Inferior parietal cortex (tissue), 1 donor: ENCODE results near the gene NRP1.

ENCODE experiments used
- DNase-seq: peaks from one replicate; pipeline ENCODE4 v3.0.0-alpha.2; 2016; ENCODE audit errors: extremely low spot score

The NRP1 gene

DNA sequence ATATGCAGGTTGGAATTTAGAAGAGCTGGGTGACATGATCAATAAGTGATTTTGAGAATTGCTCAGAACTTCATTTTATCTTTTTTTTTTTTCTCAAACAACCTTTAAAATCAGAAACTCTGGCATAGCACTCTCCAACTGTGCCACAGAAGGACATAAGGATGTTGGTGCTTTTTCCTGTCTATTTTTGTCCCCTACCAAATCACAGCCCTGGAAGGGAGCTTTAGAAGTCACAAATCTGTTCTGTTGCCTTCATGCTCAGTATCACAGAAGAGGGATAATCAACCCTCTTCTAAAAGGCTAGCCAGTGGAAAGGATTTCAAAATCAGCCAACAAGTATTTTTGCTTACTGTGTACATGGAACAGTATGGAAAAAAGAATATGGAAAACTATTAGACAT is 14.8 kb upstream of the NRP1 start:
- DNase-seq, result no peak

DNA sequence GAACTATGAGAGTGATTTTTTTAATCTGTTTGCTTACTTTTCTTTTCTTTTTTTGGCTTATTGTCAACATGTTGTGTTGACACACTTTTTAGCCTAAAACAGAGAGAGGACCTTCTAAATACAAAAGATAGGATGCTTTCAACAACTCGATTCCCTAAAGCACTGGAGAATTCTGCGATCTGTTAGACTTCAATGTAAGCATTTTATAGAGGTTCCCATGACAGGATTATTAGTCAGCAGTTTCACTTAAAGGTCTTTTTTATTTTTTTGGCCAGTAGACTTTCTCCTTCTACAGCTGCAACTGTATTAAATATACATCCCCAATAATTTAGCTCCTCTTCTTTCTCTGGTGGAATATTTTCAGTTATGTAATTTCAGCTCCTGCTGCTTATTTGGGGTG is 12.7 kb upstream of the NRP1 start:
- DNase-seq, result no peak

DNA sequence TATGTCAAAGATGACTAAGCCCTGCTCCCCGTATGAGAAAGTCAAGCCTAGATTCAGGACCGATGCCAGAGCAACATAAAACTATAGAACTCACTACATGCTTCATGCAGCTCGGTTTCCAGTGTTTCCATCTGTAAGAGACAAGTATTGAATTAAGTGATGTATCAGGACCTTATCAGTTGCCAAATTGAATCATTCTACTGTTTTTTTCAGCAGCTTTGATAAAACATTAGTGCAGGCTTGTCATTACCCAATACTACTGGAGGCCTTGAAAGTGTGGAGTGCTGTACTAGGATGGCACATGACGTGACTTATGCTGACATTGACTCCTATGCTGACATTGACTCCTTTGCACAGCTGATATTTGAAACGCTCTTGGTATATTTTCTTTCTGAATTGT is 10.8 kb upstream of the NRP1 start:
- DNase-seq, result no peak

DNA sequence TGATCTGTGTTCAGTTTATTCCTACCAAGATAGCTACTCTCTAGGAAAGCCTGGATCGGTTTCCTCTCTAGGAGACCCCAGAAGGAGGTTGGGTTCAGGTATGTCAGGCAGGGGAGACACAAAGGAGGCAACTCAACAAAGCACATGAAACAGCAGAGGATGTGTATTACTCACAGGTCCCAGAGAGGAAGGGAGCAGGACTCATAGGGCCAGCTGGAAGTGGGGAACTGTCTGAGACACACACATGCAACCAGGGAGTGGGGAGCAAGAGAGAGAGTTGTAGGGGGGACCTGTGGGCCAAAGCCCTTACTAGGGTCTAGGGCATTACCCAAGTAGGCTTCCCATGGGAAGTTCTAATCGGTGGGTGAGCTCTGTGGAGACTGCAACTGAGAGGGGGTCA is 10.2 kb upstream of the NRP1 start:
- DNase-seq, result no peak

DNA sequence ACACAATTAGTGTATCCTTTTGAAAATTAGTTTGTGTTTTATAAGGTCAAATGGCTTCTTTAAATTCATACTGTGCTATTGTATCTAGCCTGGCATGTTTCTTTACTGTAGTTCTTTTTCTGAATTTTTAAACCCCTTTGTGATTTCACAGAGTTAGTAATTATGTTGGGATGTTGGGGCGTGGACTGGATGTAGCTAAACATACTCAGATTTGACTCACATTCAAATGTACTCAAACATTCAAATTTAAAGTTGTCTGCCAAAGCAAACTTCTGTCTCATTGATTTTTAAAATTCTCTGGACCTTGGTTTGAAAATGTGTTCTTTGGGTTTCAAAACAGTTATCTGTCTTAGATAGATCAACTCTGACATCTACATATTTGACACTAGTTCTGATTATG is 7.2 kb upstream of the NRP1 start:
- DNase-seq, result no peak

DNA sequence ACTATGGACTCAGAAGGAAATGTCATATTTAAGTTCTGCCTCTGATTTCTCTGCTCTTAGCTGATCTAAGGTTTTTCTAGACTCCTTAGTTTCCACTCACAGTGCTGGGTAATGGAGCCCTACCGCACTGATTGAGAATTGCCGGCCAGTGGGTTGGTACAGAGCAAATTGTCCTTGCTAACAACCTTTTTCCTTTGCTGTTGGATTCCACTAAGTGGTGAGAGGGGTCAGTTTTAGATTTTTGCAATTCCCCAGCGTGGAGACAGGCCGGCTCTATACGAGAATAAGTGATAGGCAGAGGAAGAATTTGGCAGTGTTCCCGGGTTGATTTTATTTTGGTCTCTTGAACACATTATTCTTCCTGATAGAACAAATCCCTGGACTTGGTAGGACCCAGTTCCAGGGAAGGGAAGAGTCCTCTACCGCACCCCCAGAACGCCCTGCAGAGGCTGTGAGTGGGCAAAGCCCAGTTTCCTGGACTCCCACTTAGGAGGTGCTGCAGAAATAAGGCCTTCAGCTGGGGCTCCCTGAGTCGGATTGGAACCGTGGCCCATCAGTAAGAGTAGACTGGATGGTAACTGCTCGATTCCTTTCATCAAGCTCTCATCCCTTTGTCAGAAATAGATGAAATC is 3.0 kb upstream of the NRP1 start:
- no peak for DNase-seq

DNA sequence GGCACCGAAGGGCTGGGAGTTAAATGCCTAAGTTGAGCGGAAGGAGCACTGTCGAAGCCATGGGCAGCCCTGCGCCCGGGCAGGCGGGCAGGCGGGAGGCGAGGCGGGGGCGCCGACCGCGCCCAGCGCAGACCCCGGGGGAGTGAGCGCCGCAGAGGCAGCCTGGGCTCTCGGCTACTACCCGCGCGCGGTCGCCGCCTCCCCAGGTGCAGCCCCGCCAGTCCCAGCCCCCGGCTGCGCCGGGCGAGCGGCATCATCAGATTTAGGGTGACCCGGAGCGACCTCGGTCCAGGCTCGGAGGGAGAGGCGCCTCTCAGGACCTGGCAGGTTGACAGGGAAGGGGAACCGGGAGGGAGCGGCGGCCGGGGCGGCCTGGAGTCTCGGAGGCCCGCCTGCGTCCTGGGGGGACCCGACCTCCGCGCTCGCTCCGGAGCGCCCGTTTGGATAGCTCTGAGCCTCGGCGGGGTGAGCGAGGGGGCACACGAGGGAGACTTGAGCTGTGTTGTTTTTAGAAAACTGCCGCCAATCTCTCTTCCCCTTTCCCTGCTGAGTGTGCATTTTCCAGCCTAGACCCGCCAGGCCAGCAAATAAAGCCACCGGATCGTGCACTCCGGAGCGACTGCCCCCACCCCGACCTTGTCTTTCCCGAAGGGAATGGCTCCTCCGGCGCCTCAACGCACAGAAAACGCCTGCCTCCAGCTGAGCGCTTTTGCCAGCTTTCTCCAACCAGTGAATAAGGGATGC is 2.3 kb upstream of the NRP1 start:
- no peak for DNase-seq

DNA sequence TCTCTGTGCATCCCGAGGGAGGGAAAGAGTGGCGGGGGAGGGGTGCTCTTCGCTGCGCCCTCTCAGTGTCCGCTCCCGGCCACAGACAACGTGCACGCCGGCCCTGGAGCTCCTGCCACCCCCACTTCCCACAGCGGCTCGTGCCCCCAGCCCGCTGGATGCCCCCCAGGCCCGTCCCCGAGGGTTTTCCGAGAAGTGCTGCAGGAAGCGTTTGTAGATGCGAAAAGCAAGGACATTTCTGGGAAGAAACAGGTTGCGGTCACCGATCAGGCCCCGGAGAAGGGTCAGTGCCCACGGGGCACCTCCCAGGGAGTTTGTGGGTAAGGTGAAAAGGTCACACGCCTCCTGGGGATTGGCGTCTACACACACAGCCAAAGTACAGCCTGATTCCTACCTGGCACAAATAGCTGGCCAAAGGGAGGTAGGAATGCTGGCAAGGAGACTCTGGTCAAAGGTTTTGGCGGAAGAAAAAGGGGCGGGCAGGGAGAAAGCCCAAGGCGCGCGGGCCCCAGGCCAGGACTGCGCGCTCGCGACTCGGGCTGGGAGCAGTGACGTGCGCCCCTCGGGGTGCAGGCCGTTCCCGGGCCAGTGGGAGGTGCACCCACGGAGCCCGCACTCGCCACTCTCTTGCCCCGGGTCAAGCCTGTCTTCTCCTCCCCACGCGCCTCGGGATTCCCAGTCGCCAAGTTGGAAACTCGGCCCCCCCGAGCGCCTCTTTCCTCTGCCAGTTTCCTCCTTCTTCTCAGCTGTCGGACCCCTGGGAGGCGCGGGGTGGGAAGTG is 1.5 kb upstream of the NRP1 start:
- no peak for DNase-seq

DNA sequence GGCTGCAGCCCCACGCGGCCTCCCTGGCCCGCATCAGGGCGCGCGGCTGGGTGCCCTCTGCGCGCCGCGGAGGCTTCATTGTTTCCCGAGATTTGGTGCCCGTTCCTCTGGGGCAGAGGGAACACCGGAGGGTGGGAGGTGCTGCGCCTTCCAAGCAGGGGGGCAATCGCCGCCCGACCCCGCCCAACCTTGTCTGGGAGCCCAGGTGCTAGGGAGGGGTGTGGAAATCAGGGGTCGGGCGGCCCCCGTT is 1.0 kb upstream of the NRP1 start:
- DNase-seq, result no peak

DNA sequence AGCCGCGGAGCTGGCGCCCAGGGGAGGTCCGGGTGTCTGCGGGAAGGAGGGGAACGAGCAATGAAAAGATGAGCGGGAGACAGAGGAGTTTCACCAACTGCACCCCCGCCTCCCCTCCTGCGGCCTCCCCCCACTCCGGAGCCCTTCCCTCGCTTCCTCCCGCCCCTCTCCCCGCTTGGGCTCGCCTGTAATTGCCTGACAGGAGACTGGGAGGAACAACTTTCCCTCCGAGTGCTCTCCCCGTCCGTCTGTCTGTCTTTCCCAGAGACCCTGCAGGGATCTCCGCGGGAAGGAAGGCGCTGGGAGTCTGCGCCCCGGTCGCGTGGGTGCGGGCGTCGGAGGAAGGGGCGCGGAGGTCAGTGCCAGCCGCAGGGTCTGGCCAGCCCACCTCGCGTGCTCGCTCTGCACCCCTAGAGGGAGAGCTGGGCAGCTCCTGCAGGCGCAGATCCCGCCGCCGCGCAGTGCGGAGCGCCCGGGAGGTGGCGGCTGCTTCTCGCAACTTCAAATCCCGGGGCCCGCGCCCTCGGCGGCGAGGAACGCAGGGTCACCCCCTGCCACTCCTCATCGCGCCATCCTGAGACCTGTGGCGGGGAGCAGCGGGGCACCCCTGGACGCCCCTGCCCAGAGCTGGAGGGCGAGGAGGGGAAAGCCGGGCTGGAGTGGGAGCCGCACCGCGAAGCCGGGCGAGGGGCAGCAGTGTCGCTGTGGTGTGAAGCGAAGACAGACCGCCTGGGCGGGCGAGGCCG is 511 bp upstream of the NRP1 start:
- DNase-seq, result no peak

DNA sequence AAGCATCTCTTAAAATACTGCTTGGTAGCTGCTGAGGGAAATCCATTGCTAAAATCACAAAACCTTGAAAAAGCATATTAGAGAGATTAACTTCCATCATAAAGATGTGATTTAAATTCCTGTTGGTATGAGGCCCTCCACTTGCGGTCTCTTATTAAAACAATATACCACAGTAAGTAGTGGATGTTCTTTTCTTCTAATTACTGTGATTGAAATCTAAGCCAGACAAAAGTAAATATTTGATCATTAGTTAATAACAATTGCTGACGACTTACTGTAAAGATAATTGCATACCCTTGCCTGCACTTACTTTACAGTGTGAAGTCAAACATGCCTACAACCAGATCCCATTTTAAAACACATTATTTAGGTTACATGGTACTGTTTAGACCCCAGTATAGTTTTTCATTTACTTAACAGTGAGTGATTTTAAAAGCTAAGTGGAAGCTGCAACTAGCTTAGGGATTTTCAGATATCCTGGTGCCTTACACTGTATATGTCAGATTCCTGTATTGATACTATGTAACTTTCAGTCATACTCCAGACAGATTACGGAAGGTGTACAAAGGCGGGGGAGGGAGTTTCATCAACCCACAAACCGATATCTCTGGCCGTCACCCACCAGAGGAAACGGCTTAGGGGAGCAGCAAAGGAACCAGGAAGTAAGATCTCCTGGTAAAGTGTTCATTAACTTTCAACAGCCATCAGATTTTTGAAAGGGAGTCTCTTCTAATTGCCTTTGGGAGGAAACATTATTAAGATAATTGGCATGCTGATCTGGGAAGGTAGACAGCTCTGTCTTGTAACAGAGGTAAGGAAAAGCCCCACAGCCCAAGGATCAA is 986 bp downstream of the NRP1 start:
- no peak for DNase-seq

DNA sequence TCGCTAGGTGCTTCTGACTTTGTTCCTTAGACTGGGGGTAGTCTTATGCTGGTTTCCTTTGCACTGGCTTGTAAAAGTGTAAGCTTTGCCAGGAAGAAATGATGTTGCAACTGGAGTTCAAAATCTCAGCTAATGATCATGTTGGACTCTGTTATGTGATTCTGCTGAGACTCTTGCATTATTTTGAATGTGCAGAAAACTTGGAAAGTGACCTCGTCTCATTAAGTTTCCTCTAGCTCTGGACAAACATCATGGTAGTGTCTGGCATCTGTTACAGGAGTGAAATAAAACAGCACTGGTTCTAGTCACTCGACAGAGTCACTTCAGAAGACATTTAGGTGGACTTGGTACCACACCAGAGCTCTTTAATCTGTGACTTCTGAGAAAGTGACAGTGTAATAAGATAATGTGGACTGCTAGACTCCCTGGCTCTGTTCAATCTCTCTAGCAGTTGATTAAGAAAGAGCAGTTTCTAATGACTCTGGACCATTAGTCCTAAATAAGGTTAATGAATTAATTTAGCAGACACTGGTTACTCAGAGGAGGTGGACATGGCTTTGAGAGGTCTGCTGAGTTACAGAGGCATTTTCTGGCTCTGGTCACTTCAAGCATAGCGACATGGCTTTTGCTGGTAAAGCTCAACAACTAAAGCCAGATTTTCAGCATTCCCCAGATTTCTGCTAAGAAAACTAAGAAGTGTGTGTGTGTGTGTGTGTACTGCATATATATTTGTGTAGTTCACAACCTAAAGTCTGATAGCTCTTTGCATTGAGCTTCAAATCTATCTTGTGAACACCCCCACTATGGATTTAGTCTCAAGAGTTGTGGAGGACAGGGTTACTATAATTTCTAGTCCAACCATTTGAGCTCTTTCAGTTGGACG is 2.0 kb downstream of the NRP1 start:
- DNase-seq, result no peak

DNA sequence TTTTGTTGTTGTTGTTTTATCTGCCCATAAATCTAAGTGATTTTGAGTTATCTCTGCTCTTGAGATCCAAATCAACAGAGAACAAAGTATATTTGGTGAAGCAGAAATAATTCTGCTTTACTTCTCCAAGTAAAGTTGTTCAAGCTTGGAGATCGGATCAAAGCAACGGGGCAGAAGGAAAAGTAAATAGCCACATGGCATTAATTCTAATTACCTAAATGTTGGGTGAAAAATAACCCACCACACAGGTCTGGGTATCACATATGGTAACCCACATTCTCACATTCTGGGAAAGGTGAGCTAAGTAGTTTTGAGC is 3.1 kb downstream of the NRP1 start:
- DNase-seq, result no peak

DNA sequence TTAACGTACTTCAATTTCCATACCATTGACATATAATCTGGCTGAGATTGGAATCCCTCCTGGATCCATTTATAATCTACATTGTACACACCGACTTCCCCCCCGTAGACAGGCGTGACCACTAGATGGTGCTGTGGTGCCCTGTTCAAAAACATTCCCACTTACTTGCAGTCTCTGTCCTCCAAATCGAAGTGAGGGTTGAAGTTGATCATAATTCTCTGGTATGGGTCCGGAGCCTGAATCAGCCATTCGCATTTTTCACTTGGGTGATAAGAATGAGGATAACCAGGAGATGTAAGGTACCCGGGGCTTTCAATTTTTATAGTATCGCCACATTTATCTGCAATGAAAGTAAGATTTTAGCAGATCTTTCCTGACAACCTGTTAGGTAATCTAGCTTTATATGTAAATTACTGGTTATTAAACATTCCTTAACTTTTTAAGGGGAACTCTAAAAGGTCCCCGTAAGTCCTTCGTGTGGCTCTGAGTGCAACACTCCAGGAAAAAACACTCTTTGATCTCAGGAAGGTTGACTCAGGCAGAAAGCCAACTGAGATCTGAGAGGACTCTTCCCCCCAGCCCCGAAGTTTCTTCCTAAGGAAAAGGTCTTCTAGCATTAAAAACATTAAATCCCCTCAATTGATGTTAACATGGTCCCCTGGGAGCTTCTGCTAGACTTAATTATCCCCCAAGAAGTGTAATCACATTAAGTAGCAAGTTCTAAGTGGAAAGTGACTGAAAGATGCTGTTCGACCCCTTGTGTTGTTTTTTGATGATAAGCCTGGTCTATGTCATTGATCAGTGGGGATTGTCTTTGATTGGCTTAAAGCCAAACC is 3.7 kb downstream of the NRP1 start:
- peak; percentile 88 for DNase-seq

DNA sequence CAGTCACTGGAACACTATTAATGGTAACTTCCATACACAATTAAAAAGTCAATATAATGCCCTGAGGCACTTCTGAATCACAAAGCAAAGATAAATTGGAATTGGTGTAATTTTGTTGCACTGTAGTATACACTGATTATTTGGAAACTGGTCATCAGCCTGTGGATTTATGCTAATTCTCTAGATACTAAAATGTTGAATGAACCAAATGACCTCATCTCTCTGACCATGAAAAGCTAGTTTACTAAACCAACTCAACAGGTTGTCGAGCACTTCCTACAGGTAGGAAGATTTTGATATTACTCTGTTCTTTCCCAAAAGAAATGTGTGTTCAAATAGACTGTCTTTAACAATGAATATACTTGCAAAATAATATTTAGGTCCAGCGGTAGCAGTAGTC is 5.3 kb downstream of the NRP1 start:
- no peak for DNase-seq

DNA sequence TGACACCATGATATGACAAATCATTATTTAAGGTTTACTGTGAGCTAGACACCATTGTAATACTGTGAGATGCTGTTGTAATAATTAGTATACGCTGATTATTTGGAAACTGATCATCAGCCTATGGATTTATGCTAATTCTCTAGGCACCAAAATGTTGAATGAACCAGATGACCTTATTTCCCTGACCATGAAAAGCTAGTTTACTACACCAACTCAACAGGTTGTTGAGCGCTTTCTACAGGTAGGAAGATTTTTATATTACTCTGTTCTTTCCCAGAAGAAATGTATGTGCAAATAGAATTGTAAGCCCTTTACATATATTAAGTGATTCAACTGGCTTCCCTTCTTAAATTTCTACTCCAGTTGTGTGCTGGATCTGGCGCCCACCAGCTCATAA is 6.2 kb downstream of the NRP1 start:
- no peak for DNase-seq

DNA sequence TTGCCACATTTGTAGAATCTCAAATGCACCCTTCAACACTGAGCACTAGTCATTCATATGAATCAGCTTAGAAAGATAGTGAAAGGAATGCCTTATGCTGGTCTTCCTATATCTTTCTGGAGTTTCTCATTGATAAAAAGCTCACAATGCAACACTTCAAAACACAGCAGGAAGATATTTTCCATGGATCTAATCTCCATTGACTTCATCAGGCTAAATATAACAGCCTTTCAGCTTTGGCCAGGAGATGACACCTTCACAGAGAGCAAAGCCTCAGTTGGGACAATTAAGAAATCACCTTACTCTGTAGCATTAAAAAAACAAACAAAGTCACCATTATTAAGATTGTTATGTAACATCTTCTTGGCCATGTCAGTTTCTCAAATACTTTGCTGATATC is 6.7 kb downstream of the NRP1 start:
- no peak for DNase-seq

DNA sequence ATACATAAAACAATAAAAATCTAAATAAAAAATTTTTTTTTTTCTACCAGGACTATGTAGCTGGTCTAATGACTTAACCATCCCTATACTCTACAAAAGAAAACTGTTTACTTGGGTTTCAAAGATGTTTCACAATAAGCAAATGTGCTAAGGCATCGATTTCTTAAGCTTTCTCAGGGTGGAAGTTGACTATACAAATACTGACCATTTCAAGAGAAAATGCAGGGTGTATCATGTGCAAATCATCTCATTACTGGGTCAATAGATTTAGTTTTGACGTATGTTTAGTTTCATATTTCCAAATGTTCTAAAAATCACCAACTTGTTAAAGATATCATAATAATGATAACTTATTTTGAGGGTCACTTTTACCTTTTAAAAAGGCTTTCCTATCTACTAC is 7.5 kb downstream of the NRP1 start:
- no peak for DNase-seq

DNA sequence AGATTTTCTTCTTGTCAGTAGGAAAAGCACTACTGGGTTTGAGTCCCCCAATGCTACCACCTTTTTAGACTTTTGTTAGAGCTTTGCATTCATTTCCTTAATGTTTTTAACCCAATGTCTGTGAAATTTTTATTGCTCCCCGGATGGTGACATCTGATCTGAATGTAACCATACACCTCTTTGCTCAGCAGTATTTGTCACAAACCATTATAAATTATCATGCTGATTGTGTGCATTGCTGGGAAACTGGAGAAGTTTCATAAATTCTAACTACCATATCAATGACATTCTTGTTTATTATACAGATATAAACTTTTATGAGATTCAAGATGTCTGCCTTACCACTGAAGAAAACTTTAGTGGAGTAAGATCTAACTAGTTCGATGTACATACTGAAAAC is 8.5 kb downstream of the NRP1 start:
- no peak for DNase-seq

DNA sequence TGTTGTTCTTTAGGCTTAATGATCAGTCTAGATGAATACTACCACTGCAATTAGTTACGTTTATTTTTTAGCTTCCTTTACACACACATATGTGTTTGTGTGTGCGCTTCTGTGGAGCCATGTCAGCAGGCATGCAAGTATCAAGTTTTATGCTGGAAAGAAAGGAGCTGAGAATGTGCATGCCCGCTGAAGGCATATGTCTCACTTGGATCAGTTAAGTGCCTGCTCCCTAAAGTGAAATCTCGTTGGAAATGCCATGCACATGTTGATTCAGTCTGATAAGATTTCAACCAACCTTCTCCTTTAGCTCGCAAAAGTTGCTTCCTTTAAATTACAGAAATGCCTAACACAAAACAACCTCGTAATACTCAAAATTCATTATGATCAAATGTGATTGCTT is 10.7 kb downstream of the NRP1 start:
- DNase-seq, result no peak
